Bone marrow (tissue), 2 donors: ENCODE data around the gene CASKIN1.

Experiments
- DNase-seq, 2 donors: peaks; one replicate each; lab custom pipeline; 2025; lab: John Stamatoyannopoulos, UW

The CASKIN1 gene

GRCh38 chr16:2156849-2157224 lies 39.6 kb downstream of the CASKIN1 start:
- DNase-seq = no peak

- DNase-seq = no peak
Measured at GRCh38 chr16:2155977-2156848, 40.2 kb downstream of the CASKIN1 start.

GRCh38 chr16:2155091-2155950 lies 41.1 kb downstream of the CASKIN1 start, which contains the start of gene TRAF7:
Gene TRAF7, plus strand, starts transcription at chr16:2155782. Its CDS starts 8,139 bp downstream, at chr16:2163921.
- DNase-seq = peak; percentile 84 to 99

GRCh38 chr16:2154533-2155090 lies 41.8 kb downstream of the CASKIN1 start:
- no peak for DNase-seq

- DNase-seq = no peak
Measured at GRCh38 chr16:2152695-2153506, 43.5 kb downstream of the CASKIN1 start.

- DNase-seq = no peak
Measured at GRCh38 chr16:2151188-2152091, 45.0 kb downstream of the CASKIN1 start.

GRCh38 chr16:2150418-2151187 lies 45.8 kb downstream of the CASKIN1 start:
- DNase-seq = no peak

GRCh38 chr16:2149630-2150417 lies 46.6 kb downstream of the CASKIN1 start:
- DNase-seq = no peak

- no peak for DNase-seq
Measured at GRCh38 chr16:2148714-2149629, 47.4 kb downstream of the CASKIN1 start.

GRCh38 chr16:2147981-2148671 lies 48.3 kb downstream of the CASKIN1 start, which contains the start of gene RAB26:
Gene RAB26, plus strand, starts transcription at chr16:2148625. Its CDS starts 159 bp downstream, at chr16:2148784.
- DNase-seq = no peak

- no peak for DNase-seq
Measured at GRCh38 chr16:2147378-2147777, 49.0 kb downstream of the CASKIN1 start.

GRCh38 chr16:2145843-2146242 lies 50.6 kb downstream of the CASKIN1 start:
- DNase-seq = no peak

GRCh38 chr16:2143878-2144485 lies 52.4 kb downstream of the CASKIN1 start:
- no peak for DNase-seq

- no peak for DNase-seq
Measured at GRCh38 chr16:2142942-2143877, 53.2 kb downstream of the CASKIN1 start.

- peak; percentile 52 to 78 for DNase-seq
Measured at GRCh38 chr16:2135770-2136490, 60.5 kb downstream of the CASKIN1 start, which contains the start of gene PKD1. Gene PKD1, minus strand, starts transcription at chr16:2135898. Its CDS starts 209 bp downstream, at chr16:2135689.
